Ovary (tissue), 3 donors: ENCODE results near the gene UBL7.

Source experiments
- EP300 ChIP-seq: sonication (generic); formaldehyde crosslinking; IDR thresholded peaks from one replicate; pipeline ENCODE4 v1.6.1; 2017; ENCODE audit warnings: antibody characterized with exemption
- POLR2A ChIP-seq: fragments of 450-650 bp; IDR thresholded peaks from one replicate; pipeline ENCODE4 v1.6.1; 2017; ENCODE audit warnings: antibody characterized with exemption, mild to moderate bottlenecking, moderate library complexity
- TF ChIP-seq, protein P1 (sequence below), 3 donors: fragments of 450-650 bp in 2 of 3; fragments of 200-600 bp in 1 of 3; IDR thresholded peaks; one replicate each; pipeline versions ENCODE4 v1.5.1 to v1.8.0; 2016 to 2022; ENCODE audit warnings: antibody characterized with exemption in 3 of 3, mild to moderate bottlenecking in 1 of 3
- donor health status: DM: no; HTN: no; CAD: no.

DNA sequence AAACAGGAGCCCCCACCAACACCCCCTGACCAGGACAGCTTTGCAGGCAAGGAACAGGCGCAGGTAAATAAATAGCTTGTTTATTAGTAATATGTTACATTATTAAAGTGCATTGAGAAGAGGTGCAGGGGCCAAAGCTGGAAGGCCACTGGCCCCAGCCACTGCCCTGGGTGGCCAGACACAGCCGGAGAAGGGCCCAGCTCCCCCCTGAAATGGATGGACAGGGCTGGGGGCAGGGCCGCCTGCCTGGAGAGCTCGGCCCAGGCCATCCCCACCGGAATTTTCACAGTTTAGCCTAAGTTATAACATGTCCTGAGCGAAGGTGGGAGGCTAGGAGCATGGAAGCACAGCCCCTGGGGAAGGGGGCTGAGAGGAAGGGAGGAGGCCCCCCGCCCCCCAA is 51.7 kb downstream of the UBL7 start:
- TF ChIP-seq, protein P1, sequence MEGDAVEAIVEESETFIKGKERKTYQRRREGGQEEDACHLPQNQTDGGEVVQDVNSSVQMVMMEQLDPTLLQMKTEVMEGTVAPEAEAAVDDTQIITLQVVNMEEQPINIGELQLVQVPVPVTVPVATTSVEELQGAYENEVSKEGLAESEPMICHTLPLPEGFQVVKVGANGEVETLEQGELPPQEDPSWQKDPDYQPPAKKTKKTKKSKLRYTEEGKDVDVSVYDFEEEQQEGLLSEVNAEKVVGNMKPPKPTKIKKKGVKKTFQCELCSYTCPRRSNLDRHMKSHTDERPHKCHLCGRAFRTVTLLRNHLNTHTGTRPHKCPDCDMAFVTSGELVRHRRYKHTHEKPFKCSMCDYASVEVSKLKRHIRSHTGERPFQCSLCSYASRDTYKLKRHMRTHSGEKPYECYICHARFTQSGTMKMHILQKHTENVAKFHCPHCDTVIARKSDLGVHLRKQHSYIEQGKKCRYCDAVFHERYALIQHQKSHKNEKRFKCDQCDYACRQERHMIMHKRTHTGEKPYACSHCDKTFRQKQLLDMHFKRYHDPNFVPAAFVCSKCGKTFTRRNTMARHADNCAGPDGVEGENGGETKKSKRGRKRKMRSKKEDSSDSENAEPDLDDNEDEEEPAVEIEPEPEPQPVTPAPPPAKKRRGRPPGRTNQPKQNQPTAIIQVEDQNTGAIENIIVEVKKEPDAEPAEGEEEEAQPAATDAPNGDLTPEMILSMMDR (IDR thresholded peaks at IDR 0.05): no peak
- TF ChIP-seq EP300 (no peak), POLR2A (no peak)
